ENCODE results near the gene STAG1.

The STAG1 gene

GRCh38 chr3:136685882-136686281 lies 66.3 kb downstream of the STAG1 start:
- H3K27ac Mint-ChIP-seq: no peak overlapping the region
- no peak for TF ChIP-seq CTCF (IDR thresholded peaks at IDR 0.05; ENCODE audit: unreplicated experiment in 3 of 3)
- H3K36me3 Mint-ChIP-seq (ENCODE audit: low read depth): peaks cover 38% of the 10 kb centered on the region
- H3K27me3 Mint-ChIP-seq (ENCODE audit: low read depth): no peaks in the 10 kb centered on the region
- H3K9me3 Mint-ChIP-seq: peaks cover 2% of the 10 kb centered on the region
- H3K4me3 Mint-ChIP-seq: no peak overlapping the region
- peaks cover 6% of the 10 kb centered on the region for H3K4me1 Mint-ChIP-seq

GRCh38 chr3:136682740-136683312 lies 69.4 kb downstream of the STAG1 start:
- H3K27ac Mint-ChIP-seq: no peak overlapping the region
- TF ChIP-seq CTCF (IDR thresholded peaks at IDR 0.05; ENCODE audit: unreplicated experiment in 3 of 3): no peak
- no peaks in the 10 kb centered on the region for H3K4me1 Mint-ChIP-seq
- H3K27me3 Mint-ChIP-seq (ENCODE audit: low read depth): no peaks in the 10 kb centered on the region
- H3K9me3 Mint-ChIP-seq: peaks cover 2% of the 10 kb centered on the region
- H3K36me3 Mint-ChIP-seq (ENCODE audit: low read depth): peaks cover 30% of the 10 kb centered on the region
- H3K4me3 Mint-ChIP-seq: no peak overlapping the region

- Mint-ChIP-seq H3K27ac (no peak overlapping the region), H3K4me3 (no peak overlapping the region), H3K4me1 (no peaks in the 10 kb centered on the region), H3K9me3 (peaks cover under 1% of the 10 kb centered on the region), H3K36me3 (ENCODE audit: low read depth) (peaks cover 6% of the 10 kb centered on the region), H3K27me3 (ENCODE audit: low read depth) (no peaks in the 10 kb centered on the region)
- TF ChIP-seq CTCF (IDR thresholded peaks at IDR 0.05; ENCODE audit: unreplicated experiment in 3 of 3): no peak
Measured at GRCh38 chr3:136678981-136679380, 73.2 kb downstream of the STAG1 start.

GRCh38 chr3:136676009-136676408 lies 76.2 kb downstream of the STAG1 start:
- Mint-ChIP-seq H3K27ac (no peak overlapping the region), H3K4me3 (no peak overlapping the region)

GRCh38 chr3:136675150-136675858 lies 76.9 kb downstream of the STAG1 start:
- Mint-ChIP-seq H3K36me3 (ENCODE audit: low read depth) (peaks cover 6% of the 10 kb centered on the region), H3K4me3 (no peak overlapping the region), H3K27me3 (ENCODE audit: low read depth) (no peaks in the 10 kb centered on the region), H3K4me1 (peaks cover 6% of the 10 kb centered on the region), H3K9me3 (no peaks in the 10 kb centered on the region), H3K27ac (no peak overlapping the region)
- TF ChIP-seq CTCF (IDR thresholded peaks at IDR 0.05; ENCODE audit: unreplicated experiment in 3 of 3): no peak

More at GRCh38 chr3:136676009-136676408, 76.2 kb downstream of the STAG1 start:
- Mint-ChIP-seq H3K27me3 (ENCODE audit: low read depth) (no peaks in the 10 kb centered on the region), H3K4me1 (peaks cover 6% of the 10 kb centered on the region), H3K9me3 (no peaks in the 10 kb centered on the region), H3K36me3 (ENCODE audit: low read depth) (peaks cover 6% of the 10 kb centered on the region)
- TF ChIP-seq CTCF (IDR thresholded peaks at IDR 0.05; ENCODE audit: unreplicated experiment in 3 of 3): no peak

- no peak for TF ChIP-seq CTCF (IDR thresholded peaks at IDR 0.05; ENCODE audit: unreplicated experiment in 3 of 3)
- Mint-ChIP-seq H3K4me3 (no peak overlapping the region), H3K9me3 (no peaks in the 10 kb centered on the region)
Measured at GRCh38 chr3:136672457-136672856, 79.7 kb downstream of the STAG1 start.

More at GRCh38 chr3:136672457-136672856, 79.7 kb downstream of the STAG1 start:
- H3K27ac Mint-ChIP-seq: peak overlapping the region in 1 of 3 experiments; percentile 69
- H3K27me3 Mint-ChIP-seq (ENCODE audit: low read depth): no peaks in the 10 kb centered on the region
- peaks cover 13% of the 10 kb centered on the region for H3K36me3 Mint-ChIP-seq (ENCODE audit: low read depth)
- peaks cover 6% of the 10 kb centered on the region for H3K4me1 Mint-ChIP-seq
